Stimulated activated CD4-positive, alpha-beta T cell treated with anti-CD3 and anti-CD28 coated beads, Interleukin-1b, Interleukin-23, amount 100 ng/mL, for 48 hours (primary cell): ENCODE data around the gene CEP112.

Experiments
- DNase-seq: peaks from one replicate; pipeline ENCODE4 v3.0.0-alpha.2; 2020

The CEP112 gene

GRCh38 chr17:66056148-66056547 is 135.8 kb downstream of the CEP112 start:
- no peak for DNase-seq

- DNase-seq, result no peak
Measured at GRCh38 chr17:66054242-66054641, 137.7 kb downstream of the CEP112 start.

GRCh38 chr17:66044083-66044482 is 147.8 kb downstream of the CEP112 start:
- no peak for DNase-seq

DNA sequence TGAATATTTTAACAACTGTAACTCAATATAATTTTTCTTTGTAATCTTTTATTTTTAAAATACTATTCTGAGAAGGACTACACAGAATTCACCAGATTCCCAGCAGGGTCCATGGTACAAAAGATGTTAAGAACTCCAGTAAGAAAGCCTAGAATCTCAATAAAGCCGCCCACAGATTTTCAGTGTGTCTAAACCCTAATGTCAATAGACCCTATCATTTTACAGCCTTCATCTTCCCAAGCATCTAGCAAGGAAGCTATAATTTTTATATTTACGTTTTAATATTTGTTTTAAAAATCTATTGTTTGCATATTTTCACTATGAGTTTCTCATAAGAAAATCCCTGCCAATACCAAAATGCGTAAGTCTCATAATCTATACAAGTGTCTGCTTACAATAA is 148.5 kb downstream of the CEP112 start:
- DNase-seq, result no peak

GRCh38 chr17:66040402-66040801 is 151.5 kb downstream of the CEP112 start:
- DNase-seq, result no peak

- DNase-seq, result no peak
Measured at GRCh38 chr17:66038125-66038524, 153.8 kb downstream of the CEP112 start.

GRCh38 chr17:66037221-66037620 is 154.7 kb downstream of the CEP112 start:
- DNase-seq, result no peak

DNA sequence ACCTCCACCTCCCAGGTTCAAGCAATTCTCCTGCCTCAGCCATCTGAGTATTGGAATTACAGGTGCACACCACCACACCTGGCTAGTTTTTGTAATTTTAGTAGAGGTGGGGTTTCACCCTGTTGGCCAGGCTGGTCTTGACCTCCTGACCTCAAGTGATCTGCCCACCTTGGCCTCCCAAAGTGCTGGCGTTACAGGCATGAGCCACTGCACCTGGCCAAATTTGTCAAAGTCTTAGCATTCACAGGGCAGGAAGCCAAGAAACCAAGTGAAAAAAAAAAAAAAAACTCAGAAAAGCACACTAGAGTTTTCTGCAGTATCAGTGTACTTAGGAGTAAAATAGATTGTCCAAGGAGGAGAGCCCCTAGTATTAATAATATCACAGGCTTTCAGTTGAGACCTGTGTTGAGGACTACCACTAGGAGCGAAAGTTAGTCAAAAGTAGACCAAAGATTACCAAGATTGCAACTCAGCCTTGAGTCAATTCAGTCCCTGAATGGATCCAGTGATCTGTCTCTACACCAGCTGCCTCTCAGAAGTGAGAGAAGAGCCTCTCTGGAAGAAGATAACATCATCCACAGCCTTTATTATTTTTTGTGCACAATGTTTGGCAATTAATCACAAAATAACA is 159.7 kb downstream of the CEP112 start:
- no peak for DNase-seq

DNA sequence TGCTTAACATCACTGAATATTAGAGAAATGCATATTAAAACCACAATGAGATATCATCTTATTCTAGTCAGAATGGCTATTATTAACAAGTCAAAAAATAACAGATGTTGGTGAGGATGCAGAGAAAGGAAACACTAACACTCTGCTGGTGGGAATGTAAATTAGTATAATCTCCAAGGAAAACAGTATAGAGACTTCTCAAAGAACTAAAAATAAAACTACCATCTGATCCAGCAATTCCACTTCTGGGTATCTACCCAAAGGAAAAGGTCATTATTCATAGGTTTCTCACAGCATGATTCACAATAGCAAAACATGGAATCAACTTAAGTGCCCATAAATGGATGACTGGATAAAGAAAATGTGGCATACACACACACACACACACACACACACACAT is 166.4 kb downstream of the CEP112 start:
- no peak for DNase-seq

DNA sequence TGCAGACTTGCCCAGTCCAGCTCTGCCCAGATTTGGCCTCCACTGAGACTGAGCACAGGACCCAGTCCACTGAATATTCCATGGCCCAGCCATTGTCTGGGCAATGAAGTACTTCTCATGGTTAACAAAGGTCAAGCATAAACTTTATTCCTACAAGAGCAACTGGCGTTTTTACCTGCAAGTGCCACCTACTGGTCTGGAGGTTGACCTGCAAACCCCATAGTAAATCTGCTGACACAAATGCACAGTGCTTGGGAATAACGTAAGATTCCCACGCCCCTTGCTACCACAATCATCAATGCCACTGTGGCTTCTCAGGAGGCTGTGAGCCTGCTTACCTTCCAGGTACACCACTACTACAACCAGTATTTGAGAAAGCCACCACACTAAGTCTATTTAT is 170.2 kb downstream of the CEP112 start:
- no peak for DNase-seq

DNA sequence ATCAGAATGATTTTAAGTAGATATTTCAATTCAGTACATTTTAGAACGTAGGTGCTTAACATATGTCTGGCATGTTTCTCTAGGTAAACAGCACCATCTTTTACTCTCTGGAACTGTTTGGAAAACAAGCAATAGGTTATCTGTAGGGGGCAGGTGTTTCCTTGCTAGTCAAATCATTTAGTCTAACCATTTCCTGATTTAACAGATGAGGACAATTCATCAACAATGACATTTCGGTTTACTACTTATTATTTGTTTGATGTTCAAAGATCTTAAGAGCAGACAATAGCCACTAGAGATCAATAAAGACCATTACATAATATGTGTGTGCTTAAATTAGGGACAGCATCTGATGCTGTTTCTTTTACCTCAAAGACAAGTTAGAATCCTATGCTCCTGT is 173.1 kb downstream of the CEP112 start:
- DNase-seq, result no peak

DNA sequence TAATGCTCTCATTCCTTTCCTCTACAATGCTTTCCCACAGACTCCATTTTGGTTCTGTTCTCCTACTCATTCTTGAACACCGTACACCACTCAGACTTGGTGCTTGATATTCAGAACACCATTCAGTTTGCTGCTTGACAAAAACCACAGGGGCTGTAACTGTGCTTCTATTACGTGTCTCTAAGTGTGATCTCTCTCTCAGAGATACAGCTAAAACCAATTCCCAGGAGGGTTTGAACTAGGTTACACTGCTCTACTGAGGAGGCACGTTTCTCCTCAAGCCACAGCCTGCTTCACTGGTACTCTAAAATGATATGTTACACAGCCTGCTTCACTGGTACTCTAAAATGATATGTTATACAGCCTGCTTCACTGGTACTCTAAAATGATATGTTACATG is 175.7 kb downstream of the CEP112 start:
- DNase-seq, result no peak

DNA sequence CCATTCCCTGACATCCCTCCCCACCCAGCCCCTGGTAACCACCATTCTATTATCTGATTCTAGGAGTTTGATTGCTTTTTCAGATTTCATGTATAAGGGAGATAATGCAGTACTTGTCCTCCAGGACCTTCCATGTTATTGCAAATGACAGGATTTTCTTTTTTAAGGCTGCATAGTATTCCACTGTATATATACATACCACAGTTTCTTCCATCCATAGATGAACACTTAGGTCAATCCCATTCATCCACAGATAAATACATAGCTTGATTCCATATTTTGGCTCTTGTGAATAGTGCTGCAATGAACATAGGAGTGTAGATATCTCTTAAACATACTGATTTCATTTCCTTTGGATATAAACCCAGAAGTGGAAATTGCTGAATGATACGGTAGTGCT is 183.3 kb downstream of the CEP112 start:
- DNase-seq, result no peak

DNA sequence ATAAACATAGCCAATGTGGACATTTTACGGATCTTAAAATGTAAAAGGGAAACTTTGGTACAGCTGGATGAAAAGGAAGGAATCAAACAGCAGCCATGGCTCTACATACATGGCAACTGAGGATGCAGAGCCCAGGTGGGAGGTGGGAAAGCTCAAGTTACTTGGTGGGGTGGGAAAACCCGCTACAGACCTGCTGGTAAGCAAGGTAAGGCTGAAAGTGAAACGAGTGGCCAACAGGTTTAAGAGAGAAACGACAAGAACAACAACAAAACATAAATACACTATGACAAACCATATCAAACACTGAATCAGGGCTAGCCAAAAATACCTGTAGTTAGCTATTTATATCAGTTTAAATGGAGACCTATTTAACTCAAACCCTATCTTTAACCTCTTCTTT is 185.3 kb downstream of the CEP112 start:
- DNase-seq, result no peak

GRCh38 chr17:66002812-66003211 is 189.1 kb downstream of the CEP112 start:
- DNase-seq, result no peak

DNA sequence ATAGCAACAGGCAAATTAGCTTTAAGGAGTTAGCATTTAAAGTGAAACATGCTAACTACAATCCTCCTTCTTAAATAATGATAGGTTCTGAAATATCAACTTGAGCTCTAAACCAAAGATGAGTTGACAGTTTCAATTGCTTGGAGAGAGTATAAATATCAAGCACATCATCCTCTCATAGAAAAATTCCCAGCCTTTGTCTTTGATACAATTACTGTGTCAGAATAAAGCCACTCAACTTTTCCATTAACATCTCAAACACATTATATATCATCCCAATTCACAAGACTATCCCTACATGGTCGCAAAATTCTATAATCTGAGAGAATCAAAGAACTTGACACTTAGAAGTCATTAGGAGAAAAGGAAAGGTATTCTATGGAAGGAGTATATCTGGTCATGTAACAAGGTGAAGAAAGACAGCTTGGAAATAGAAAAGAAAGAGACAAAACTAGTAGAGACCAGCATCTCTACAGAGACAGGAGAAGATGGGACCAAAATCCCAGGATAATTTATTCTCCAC is 189.8 kb downstream of the CEP112 start:
- no peak for DNase-seq

DNA sequence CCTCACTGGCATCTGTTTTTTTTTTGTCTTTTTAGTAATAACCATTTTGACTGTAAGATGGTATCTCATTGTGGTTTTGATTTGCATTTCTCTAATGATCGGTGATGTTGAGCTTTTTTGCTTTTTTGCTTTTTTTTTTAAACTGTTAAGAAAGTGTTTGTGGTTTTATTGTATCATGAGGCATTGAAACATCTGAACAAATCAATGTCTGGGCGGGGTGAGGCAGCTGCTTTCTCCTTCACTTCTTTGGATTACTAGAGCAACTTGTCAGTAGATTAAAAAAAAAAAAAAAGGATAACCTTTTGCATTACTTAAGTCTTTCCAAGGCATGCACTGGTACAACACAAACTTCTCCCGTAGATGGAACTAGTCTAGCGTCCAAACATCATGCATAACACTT is 191.7 kb downstream of the CEP112 start:
- DNase-seq, result no peak

- no peak for DNase-seq
Measured at GRCh38 chr17:65998675-65999074, 193.3 kb downstream of the CEP112 start.

- DNase-seq, result no peak
Measured at GRCh38 chr17:65994679-65995078, 197.3 kb downstream of the CEP112 start.

DNA sequence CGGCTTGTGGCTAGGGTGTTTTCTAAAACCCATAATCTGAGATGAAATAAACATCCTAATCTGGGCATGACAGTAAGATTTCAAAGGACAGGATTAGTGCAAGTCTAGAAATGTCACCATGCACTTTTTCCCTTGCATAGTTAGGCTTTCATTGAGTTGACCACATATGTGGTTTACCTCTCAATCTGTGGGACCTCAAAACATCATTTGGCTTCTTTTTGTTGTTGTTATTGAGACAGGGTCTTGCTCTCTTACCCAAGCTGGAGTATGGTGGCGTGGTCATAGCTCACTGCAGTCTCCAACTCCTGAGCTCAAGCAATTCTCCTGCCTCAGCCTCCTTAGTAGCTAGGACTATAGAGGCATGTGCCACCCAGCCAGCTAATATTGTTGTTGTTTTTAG is 197.8 kb downstream of the CEP112 start:
- DNase-seq, result no peak

GRCh38 chr17:65990593-65990992 is 201.3 kb downstream of the CEP112 start:
- no peak for DNase-seq

GRCh38 chr17:65988451-65988850 is 203.5 kb downstream of the CEP112 start:
- DNase-seq, result no peak

DNA sequence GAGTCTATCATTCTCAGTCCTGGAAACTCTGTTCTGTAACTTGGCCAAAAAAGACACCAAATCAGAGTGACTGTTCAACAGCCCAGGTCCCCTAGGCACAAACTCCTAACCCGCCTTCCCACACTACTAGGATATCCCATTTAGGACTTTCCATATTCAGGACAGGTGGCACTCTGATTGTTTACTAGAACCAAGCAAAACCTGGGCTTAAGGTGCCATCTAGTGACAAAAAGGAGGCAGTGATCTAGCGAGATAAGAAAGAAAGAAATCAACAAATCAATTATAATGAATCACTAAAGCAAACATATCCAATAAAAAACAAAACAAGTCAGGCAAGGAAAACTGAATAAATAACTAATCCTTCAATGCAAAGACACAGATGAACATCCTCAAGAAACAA is 203.9 kb downstream of the CEP112 start:
- no peak for DNase-seq

DNA sequence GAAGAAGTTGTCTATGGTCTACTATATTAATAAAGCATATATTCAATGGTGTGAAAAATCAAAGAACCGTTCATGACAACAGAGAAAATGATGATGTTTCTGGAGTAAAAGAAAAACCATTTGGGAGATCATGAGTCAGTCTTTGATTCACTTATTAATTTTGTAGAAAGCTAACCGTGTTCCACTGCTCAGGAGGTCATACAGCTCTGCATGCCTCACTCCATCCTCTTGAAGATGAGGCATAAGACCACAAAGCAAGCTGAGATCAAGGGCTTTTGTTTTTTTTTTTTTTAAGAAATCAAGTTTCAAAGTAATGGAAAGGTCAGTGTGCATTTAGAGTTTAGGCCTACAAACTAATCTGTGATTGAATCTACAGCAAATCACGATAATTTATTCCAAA is 206.4 kb downstream of the CEP112 start:
- no peak for DNase-seq

DNA sequence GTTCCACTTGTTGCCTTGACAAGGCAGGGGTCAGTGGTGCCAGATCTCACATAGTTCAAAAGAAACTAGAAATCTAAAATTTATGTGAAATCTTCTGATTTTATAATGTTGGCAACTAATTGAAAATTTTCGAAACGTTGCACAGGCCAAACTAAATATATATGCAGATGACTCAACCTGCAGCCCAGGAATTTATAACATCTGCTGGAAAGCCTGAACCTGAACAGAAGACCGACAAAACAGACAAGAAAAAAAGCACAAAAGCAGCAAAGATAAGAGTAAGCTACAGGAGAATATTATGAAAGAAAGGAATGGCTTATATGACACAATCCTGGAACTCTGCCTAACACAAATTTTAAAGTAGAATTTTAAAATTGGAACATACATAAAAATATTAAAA is 207.6 kb downstream of the CEP112 start:
- DNase-seq, result no peak

DNA sequence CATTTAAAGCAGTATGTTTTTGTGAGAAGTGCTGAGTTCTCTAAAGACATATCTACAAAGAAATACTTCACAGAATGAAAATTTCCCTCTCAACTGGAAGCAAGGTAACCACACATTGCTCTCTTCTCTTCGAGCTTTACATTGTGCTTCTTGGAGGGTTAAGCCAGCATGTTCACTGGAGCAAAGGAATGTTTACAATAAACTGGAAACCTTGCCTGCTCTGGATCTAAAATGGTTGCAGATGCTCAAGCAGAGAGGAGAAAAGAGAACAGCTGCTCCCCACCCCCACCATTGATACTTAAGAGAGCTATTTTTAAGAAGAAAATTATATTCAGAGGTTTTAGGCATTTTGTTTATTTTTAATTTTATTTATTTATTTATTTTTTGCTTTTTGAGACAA is 213.1 kb downstream of the CEP112 start:
- no peak for DNase-seq
